OCI-LY3 (cell line): ENCODE measurements around the gene OPTC.

Experiments used
- EZH2phosphoT487 ChIP-seq: fragments of 200-600 bp; shearing (Covaris generic); IDR thresholded peaks from 2 replicates; pipeline ENCODE4 v1.6.1; 2018; ENCODE audit warnings: antibody characterized with exemption, mixed run types, low read depth
- TF ChIP-seq, protein P1 (sequence below): fragments of 200-600, 300-600 bp; sonication (generic); IDR thresholded peaks from 2 replicates; pipeline ENCODE4 v1.5.1; 2014; ENCODE audit warnings: antibody characterized with exemption, low read length, low read depth

GRCh38 chr1:203555076-203555475 is 61.1 kb downstream of the OPTC start:
- TF ChIP-seq, protein P1, sequence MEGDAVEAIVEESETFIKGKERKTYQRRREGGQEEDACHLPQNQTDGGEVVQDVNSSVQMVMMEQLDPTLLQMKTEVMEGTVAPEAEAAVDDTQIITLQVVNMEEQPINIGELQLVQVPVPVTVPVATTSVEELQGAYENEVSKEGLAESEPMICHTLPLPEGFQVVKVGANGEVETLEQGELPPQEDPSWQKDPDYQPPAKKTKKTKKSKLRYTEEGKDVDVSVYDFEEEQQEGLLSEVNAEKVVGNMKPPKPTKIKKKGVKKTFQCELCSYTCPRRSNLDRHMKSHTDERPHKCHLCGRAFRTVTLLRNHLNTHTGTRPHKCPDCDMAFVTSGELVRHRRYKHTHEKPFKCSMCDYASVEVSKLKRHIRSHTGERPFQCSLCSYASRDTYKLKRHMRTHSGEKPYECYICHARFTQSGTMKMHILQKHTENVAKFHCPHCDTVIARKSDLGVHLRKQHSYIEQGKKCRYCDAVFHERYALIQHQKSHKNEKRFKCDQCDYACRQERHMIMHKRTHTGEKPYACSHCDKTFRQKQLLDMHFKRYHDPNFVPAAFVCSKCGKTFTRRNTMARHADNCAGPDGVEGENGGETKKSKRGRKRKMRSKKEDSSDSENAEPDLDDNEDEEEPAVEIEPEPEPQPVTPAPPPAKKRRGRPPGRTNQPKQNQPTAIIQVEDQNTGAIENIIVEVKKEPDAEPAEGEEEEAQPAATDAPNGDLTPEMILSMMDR: no peak
- TF ChIP-seq EZH2phosphoT487: no peak
